ENCODE results near the gene VAMP5.
"Not testable (repeated sequence)": the region's sequence is repeated elsewhere in the genome, so short reads cannot be mapped to it uniquely, and the experiment has no call there.

The VAMP5 gene

DNA sequence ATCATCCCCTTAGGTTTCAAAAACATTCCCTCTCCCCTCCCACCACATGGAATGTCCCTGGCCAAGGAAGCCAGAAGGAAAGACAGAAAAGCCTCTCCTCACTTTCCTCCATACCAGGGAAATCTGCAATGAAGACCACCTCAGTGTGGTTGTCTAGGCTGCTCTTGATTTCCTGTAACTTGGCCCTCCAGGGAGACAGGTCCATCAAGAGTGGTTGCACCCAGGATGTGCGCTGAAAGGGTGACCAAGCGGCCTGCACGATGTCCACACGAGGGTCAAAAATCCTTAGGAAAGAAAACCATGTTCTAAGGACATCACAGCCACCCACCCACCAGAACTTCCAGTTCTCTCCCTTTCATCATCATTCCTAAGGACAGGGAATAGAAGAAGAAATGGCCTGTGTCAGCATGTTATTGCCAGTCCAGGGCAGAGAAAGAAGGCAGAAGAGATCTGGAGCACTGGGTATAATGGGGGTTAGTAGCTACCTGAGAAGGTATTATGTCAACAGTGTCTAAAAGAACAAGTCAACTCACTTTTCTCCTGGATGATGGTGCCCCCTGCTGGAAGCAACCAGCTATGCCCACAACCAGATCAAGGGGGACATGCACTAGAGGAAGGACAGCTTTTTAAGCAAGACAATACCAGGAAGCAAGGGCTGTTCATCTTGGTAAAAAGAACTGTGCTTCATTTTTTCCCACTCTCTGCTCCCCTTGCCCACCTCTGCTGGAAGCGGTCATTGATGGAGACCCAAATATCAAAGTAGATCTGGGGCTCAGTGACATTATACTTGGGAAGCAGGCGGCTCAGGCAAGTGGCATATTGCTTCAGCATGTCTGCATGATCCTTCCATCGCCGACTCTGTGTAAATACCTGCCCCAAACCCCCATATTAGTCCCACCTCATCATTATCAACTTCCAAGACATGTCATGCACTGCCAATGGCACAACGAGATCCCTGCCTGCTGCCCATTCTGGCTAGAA, 32.2 kb upstream of the VAMP5 start:
- DNase-seq, result peak; percentile 20 to 78

DNA sequence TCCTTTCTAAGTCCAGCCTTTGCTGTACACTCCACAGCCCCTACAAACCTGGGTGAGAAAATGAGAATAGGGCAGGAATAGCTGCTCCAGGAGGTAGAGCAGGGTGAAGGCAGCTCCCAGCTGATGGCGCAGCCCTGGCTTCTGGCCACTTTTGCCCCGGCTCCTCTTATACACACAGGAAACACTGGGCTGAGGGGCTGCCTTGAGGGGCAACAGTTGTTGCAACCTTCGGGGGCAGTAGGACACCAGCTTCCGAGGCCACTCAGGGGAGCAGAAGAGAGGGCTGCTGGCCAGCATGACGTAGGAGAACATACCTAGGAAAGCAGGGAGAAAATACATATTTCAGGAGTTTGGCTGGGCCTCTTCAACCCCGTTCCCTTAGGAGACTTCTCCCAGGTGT, 31.0 kb upstream of the VAMP5 start:
- no peak for DNase-seq

DNA sequence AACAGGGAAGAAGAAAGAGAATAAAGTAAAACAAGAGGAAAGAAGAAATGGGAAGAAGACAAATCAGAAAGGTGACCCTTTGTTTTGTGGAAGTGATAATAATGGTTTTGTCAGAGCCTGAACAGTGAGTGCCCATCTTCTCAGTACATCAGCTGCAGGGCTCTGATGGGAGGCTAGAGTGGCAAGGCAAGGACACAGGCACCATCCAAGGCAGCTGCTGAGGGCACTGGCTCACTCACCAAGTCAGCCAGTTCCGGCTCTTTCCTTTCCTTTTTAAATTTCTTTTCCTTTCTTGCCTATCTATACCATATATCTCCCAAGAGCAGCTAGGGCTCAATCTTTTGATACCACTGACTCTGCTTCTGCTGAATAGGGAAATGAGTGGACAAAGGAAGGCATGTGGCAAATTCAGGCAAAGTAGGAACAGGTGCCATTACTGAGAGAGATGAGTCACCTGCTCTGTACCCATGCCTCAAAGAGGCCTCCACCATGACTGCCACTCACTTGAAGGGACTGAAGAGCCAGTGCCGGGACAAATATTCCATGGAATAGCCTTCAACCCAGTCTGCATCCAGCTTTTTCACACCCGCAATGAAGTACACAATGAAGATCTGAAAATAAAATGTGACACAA, 29.1 kb upstream of the VAMP5 start:
- no peak for DNase-seq

DNA sequence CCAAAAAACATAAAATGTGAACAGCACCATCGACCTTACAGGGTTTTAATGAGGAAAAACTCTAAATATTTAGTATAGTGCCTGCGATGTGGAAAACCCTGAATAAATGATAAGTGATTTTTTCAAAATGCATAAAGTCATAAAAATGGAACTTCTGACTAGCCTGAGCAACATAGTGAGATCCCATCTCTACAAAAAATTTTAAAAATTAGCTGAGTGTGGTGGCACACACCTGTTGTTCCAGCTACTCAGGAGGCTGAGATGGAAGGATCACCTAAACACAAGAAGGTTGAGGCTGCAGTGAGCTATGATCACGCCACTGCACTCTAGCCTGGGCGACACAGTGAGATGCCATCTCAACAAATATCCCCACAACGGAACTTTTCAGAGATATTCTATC, 27.1 kb upstream of the VAMP5 start:
- no peak for DNase-seq

DNA sequence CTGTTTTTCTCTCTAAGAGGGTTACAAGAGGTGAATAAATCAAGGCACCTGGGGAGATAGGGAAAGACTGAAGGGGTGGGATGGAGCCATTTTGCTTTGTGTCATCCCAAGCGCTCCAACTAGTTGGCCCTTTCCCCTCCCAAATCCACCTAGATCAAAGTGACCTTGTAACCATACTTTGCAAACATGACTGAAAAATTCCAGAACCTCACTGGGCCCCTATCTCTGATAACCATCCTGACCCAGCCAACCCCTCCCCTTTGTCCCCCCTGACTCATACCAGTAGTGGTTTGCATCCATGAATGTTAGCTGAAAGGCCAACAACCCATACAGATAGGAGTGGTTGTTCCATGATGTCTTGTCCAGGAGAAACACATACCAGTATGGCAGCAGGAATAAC, 26.1 kb upstream of the VAMP5 start:
- no peak for DNase-seq

DNA sequence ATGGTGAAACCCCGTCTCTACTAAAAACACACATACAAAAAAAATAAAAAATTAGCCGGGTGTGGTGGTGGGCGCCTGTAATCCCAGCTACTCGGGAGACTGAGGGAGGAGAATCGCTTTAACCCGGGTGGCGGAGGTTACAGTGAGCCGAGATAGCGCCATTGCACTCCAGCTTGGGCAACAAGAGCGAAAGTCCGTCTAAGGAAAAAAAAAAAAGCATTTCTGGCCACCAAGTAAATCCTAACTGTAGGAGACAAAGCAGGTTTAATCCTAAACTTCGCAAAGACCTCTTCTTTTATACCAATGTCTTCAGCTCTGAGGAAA, 23.9 kb upstream of the VAMP5 start:
- DNase-seq, result not testable (repeated sequence)

DNA sequence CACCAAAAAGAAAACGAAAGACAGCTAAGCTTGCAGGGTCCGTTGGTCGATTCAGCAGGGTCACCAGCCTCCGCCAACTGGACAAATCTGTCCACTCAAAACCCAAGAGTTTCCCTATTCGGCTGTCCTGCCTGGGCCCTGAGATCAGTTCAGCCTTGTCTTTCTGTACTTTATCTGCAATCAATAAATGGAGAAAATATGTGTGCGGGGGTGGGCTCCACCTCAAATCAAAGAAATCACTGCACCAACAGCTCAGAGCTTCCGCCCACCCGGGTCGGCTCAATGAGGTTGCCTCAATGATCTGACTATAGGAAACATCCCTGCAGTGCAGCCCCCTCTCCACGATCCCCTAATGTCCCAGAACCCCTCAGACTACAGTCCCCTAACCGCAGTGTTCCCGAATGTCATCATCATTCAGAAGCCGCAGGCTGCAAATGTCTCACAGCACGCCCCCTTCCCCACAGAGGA, 23.4 kb upstream of the VAMP5 start:
- no peak for DNase-seq

DNA sequence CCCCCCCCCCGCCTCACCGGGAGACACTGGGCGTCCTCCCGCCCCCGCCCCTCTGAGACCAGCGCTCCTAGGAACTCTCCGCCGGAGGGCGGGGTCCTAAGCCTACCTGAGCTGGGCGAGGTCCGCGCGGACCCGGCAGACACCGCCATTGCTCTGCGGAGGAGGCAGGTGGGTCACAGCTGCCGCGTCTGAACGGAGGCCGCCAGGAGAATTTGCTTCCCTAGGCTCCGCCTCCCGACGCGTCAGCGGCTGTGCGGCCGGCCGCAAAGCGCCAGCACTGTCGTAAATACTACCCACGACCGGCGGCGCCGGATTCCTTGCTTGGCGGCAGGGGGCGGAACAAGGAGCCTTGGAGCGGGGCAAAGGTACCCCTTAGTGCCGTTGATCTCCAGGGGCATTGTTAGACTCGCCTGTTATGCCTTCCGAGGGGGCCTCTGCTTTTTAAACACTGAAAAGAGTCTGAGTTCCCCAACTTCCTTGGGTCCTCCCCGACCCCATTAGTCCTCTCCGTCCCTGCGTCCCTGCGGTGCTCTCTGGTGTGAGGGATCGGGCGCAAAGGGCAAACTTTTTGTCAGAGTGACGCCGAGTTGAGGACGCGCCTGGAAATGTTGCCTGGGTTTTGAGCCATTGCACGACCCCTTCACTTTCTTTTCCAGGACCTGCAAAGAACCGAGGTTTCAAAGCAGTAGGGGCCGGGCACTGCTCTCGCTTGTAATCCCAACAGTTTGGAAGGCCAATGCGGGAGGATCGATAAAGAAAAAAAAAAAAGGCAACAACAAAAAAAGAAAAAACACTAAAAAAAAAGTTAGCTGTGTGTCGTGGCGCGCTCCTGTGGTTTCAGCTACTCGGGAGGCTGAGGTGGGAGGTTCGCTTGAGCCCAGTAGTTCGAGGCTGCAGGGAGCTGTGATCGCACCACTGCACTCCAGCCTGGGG, 22.7 kb upstream of the VAMP5 start, which contains the start of gene GGCX:
Gene GGCX, minus strand, starts transcription at position 214 of the 933 bp plus-strand sequence. Its CDS starts 65 bp downstream, at position 149.
- DNase-seq, result peak; percentile 93 to 94

DNA sequence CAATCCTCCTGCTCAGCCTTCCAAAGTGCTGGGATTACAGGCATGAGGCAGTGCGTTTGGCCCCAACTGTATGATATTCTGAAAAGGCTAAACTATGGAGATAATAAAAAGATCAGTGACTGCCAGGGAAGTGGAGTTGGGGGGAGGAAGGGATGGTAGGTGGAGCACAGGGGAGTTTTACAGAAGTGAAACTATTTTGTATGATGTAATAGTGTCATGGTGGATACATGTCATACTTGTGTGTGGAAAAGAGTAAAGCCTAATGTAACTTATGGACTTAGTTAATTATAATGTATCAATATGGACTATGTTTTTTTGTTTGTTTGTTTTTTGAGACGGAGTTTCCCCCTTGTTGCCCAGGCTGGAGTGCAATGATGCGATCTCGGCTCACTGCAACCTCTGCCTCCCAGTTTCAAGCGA, 20.1 kb upstream of the VAMP5 start:
- DNase-seq, result no peak

DNA sequence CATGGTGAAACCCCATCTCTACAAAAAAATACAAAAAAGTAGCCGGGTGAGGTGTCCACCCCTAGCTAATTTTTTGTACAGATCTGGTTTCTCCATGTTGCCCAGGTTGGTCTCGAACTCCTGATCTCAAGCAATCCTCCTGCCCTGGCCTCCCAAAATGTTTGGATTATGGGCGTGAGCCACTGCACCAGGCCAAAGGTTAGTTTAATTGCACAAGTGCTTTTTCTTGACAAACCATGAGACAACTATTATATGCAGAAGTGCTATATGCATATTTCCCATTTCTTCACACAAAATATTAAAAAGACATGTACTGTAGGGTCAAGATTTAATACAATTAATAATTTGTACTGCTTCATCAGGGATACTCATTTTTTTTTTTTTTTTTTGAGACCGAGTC, 18.0 kb upstream of the VAMP5 start:
- no peak for DNase-seq

DNA sequence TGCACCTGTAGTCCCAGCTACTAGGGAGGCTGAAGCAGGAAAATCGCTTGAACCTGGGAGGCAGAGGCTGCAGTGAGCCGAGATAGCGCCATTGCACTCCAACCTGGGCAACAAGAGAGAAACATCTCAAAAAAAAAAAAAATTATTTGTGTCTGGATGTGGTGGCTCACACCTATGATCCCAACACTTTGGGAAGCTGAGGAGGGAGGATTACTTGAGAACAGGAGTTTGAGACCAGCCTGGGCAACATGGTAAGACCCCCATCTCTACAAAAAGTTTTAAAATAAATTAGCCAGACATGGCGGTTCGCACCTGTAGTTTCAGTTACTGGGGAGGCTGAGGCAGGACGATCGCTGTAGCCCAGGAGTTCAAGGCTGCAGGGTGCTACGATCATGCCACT, 8.5 kb upstream of the VAMP5 start:
- DNase-seq, result no peak

DNA sequence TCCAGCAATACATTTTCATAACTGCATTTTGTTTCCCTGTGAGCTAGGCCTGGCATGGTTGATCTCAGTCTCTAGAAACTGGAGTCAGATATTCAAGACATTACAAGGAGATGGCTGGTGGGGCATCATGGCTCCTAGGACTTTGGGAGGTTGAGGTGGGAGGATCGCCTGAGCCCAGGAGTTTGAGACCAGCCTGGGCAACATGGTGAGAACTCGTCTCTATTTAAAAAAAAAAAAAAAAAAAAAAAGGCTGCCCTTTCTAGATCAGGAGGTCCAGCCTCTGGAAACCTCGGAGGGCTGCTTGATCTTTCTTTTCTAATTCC, 7.2 kb upstream of the VAMP5 start:
- DNase-seq, result no peak

DNA sequence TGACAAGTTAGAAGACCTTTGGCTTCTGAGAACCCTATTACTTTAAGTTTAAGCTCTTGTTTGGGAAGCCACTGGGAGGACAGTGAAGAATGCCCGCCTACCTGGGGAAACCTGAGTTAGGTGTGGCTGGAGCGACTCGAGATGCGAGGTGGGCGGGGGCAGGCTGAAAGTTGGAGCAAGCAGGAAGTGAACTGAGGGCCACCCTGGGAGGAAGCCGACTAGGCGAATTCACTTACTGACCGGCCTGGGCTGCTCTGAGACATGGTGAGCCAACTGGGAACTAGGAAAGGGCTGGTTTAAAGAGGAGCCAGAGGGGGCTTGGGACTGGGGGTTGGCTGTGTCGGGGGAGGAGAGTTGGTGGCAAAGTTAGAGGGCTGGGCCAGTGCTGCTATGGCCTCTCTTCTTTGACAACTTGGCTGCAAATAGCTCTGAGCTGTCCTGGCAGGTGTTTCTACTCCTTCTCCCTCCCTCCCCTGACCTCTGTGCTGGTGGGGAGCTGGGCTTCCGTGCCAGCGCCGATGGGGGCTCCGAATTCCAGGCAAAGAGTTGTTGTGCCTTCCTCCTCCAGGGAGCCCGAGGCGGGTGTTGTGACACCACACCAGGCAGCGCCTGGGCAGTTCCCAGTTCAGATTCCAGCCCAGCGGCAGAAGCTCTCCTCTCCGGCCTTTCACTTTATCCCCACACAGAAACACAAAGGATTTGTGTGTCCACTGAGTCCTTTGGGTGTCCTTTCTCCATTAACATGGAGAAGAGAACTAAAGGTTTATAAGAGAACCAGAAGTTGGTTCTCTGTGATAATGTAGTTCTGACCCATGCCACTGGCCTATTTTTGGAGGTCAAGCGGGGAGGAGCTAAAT, 6.6 kb upstream of the VAMP5 start, which contains the start of gene VAMP8:
Gene VAMP8, plus strand, starts transcription at position 201 of the 857 bp plus-strand sequence. Its CDS starts 61 bp downstream, at position 262.
- DNase-seq, result no peak

DNA sequence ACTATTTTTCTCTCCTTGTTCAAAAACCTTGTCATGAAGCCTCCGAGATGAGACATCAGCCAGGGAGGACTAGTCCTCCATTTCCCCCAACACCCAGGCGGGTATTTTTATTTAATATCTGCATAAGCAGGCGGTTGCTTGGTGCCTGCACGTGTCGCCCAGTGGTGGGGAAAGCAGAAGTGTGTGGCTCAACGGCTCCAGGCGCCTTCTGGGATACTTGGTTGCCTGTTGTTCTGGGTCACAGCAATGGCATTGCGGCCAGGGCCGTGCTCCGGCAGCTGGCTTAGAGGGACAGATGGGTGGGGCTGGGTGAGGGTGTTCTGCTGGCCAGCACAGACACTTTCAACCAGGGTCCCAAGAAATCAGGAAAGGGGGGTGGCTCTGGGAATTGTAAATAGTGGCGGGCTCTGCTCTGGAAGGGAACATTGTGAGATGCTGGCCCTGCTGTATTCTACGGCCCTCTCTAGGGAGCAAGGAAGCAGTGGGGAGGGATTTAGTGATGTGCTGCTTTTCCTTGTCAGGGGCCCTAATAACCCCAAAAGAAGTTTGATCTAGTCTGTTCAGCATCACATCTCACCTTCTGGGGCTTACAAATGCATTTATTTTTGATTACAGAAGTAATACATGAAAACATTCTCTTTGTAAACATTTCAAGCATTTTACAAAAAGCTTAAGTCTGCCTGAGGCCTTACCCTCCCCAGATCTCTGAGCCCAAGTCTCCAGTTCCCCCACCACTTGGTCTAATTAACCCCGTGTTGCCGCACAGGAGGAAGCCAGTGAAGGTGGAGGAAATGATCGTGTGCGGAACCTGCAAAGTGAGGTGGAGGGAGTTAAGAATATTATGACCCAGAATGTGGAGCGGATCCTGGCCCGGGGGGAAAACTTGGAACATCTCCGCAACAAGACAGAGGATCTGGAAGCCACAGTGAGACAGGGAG, 5.7 kb upstream of the VAMP5 start:
- no peak for DNase-seq

DNA sequence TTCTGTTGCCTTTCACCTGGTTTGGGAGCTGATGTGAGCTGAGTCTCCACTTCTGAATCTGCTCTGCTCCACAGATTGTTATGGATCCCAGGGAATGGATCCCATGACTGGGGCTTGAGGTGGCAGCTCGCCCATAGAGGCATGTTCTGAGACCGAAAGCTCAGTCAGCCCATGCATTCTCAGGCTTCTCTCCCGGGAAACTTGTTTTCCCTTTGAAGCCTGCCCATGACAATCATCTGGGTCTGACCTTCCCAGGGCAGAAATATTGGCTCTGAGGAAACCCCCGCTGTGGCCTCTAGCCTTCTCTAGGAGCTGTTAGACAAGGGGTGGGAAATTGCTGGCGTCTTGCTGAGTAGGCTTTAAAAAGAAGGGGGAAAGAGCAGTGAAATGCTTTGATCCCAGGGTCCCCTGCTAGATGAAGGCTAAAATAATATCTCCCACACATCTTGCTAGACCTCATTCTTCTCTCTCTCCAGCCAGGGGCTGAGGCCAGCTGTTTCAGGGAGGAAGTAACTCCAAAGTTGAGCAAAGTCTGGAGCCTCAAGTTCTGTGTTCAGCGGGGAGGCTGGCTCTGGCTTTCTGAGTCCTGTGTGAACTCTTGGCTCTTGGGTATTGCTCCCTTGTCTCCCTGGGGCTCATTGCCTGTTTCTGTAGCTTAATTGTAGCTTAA, 4.8 kb upstream of the VAMP5 start:
- DNase-seq, result no peak

DNA sequence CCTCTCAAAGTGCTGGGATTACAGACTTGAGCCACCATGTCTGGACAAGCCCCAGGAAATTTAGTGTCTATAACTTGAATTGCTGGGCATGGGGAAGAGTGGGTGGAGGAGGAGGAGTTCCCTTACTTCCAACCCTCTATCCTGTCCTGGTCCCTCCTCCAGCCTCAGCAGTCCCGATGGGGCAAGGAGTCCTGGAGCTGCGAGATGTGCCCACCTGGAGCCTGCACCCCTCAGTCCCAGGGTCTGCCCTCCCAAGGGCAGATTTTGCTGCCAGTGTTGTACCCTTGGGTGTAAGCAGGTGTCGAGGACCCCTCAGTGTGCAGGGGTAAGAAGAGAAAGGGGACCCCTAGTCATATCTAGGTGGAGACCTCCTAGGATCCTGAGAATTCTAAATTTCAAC, 4.0 kb upstream of the VAMP5 start:
- no peak for DNase-seq

DNA sequence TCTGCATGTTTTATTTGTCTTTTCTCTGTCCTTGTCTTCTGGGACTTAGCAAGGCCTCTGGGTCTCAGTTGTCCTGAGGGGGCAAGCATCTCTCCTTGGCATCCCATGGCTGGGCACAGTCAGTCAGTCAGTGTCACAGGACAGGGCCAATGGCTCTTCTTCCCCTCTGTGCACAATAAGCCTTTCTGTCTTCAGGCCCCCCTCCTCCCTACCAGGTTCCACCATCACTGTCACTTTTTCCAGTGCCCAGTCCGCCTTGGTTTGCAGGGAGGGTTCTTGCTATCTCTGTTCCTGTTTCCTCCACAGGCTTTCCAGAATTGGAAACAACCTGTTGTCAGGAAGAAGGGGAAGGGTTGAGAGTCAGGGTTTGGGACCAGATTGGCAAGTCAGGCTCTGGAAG, 1.7 kb upstream of the VAMP5 start:
- no peak for DNase-seq

DNA sequence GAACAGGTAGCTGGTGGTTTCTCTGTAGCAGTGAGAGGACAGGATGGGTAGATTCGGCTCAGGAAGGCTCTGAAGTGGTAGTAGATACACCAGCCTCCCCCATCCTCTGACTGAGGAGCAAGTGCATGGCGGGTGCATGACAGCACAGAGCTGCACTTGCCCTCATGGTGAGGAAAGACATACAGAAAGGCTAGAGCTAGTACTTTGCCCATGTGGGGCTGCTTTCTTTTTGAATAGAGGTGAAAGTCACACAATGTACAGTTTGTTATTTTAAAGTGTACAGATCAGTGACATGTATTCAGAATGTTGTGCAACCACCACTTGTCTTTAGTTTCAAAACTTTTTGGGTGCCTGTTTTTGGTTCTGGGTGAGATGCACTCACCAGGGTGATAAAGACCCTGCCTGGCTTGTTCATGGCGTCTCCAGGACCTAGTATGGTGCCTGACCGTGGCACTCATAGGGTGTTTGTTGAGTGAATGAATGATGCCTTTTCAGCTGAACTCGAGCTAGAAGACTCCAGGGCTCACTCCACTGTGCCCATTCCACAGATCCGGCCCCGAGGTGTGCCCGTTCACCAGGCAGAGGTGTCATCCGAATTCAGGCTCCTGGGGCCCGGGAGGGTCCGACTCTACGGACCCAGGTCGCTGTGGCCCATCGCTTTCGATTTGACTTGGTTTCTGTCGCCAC, 421 bp upstream of the VAMP5 start:
- DNase-seq, result no peak
